SK-N-SH (cell line): ENCODE results near the gene SNCA. TPM values are rescaled to one million over a fixed set of nuclear protein-coding genes. Genes with fewer than 3 reads are reported as not detected.

Source experiments
- CTCF ChIA-PET: fragments of 300-600, 350-600 bp; formaldehyde crosslinking; extraction: SDS; loops from one replicate; lab custom pipeline; 2021; lab: Yijun Ruan, JAX
- POLR2A ChIA-PET: fragments of 350-600 bp; sonication (Branson Sonifier 250); formaldehyde crosslinking; extraction: SDS; loops from one replicate; lab custom pipeline; 2020; ENCODE audit warnings: antibody characterized with exemption, inconsistent platforms; lab: Yijun Ruan, JAX
- DNase-seq: peaks from one replicate; pipeline ENCODE4 v3.0.0; 2012
- H2AFZ ChIP-seq: fragments of 200-600 bp; sonication (generic); 2 replicates; pipeline ENCODE4 v1.8.1; 2016; ENCODE audit warnings: antibody characterized with exemption, mild to moderate bottlenecking, low read depth
- H3F3A ChIP-seq: fragments of 200-600 bp; sonication (generic); replicated peaks from 2 replicates; pipeline ENCODE3; 2016; ENCODE audit warnings: antibody characterized with exemption, mild to moderate bottlenecking; ENCODE audit not compliant: insufficient read depth
- H3K27ac ChIP-seq, 2 experiments: fragments of 200-500 bp in 1 of 2; fragments of 200-600 bp in 1 of 2; sonication (Bioruptor generic) in 1 of 2; sonication (generic), shearing (Covaris generic) in 1 of 2; 2 replicates each; pipeline versions ENCODE4 v1.5.1 to v1.6.1; 2014 to 2016; ENCODE audit warnings: low read depth in 2 of 2, inconsistent platforms in 1 of 2, low read length in 1 of 2, mild to moderate bottlenecking in 1 of 2, mixed read lengths in 1 of 2
- H3K27me3 ChIP-seq: fragments of 200-600 bp; sonication (generic), shearing (Covaris generic); 2 replicates; pipeline ENCODE4 v1.6.1; 2016; ENCODE audit warnings: mixed run types; ENCODE audit not compliant: insufficient read depth
- H3K36me3 ChIP-seq, 2 experiments: fragments of 200-500 bp in 1 of 2; fragments of 200-600 bp in 1 of 2; sonication (Bioruptor generic) in 1 of 2; sonication (generic) in 1 of 2; replicated peaks in 1 of 2; 2 replicates each; pipeline versions ENCODE3 to v1.5.1; 2014 to 2016; ENCODE audit warnings: low read length in 1 of 2, mild to moderate bottlenecking in 1 of 2; ENCODE audit not compliant: insufficient read depth in 2 of 2, control insufficient read depth in 1 of 2
- H3K4me1 ChIP-seq, 2 experiments: fragments of 200-500 bp in 1 of 2; fragments of 200-600 bp in 1 of 2; sonication (Bioruptor generic) in 1 of 2; sonication (generic), shearing (Covaris generic) in 1 of 2; 2 replicates each; pipeline versions ENCODE4 v1.5.1 to v1.6.1; 2014 to 2016; ENCODE audit warnings: low read depth in 1 of 2, low read length in 1 of 2, mixed run types in 1 of 2; ENCODE audit not compliant: insufficient read depth in 2 of 2, control insufficient read depth in 1 of 2
- H3K4me2 ChIP-seq: fragments of 200-600 bp; sonication (generic), shearing (Covaris generic); 2 replicates; pipeline ENCODE4 v1.6.1; 2017; ENCODE audit warnings: mixed run types
- H3K4me3 ChIP-seq, 2 experiments: fragments of 200-500 bp in 1 of 2; fragments of 200-600 bp in 1 of 2; sonication (Bioruptor generic) in 1 of 2; sonication (generic), shearing (Covaris generic) in 1 of 2; 2 replicates each; pipeline versions ENCODE4 v1.5.1 to v1.8.1; 2014 to 2016; ENCODE audit warnings: low read depth in 2 of 2, inconsistent platforms in 1 of 2, low read length in 1 of 2, mild to moderate bottlenecking in 1 of 2, mixed read lengths in 1 of 2, moderate library complexity in 1 of 2
- H3K79me2 ChIP-seq: fragments of 200-600 bp; sonication (generic); 2 replicates; pipeline ENCODE4 v1.8.1; 2017; ENCODE audit warnings: mild to moderate bottlenecking; ENCODE audit not compliant: insufficient read depth
- H3K9ac ChIP-seq: fragments of 200-600 bp; sonication (generic); 2 replicates; pipeline ENCODE4 v1.6.1; 2017; ENCODE audit warnings: mixed run types
- H3K9me2 ChIP-seq: fragments of 200-600 bp; sonication (generic); 2 replicates; pipeline ENCODE4 v1.6.1; 2017; ENCODE audit warnings: mixed run types
- H3K9me3 ChIP-seq: fragments of 200-600 bp; sonication (generic); 2 replicates; pipeline ENCODE4 v1.6.1; 2017; ENCODE audit warnings: mixed run types, mild to moderate bottlenecking, moderate library complexity
- H4K20me1 ChIP-seq: fragments of 200-600 bp; sonication (generic); 2 replicates; pipeline ENCODE4 v1.6.1; 2017; ENCODE audit warnings: mild to moderate bottlenecking, mixed run types; ENCODE audit not compliant: insufficient read depth
- CHD2 ChIP-seq: fragments of 150-350 bp; IDR thresholded peaks from 2 replicates; pipeline ENCODE4 v1.6.1; 2018; ENCODE audit warnings: low read length; ENCODE audit not compliant: partially characterized antibody
- CTCF ChIP-seq: fragments of 200-600 bp; sonication (generic); IDR thresholded peaks from 2 replicates; pipeline ENCODE4 v1.6.1; 2017; ENCODE audit warnings: antibody characterized with exemption, mild to moderate bottlenecking, moderate library complexity
- EZH2phosphoT487 ChIP-seq: fragments of 200-600 bp; sonication (generic); IDR thresholded peaks from 2 replicates; pipeline ENCODE4 v1.6.1; 2017; ENCODE audit warnings: low read depth, mixed run types, mild to moderate bottlenecking, antibody characterized with exemption, moderate library complexity, borderline replicate concordance
- FOXJ3 ChIP-seq: sonication (generic); formaldehyde crosslinking; IDR thresholded peaks from 2 replicates; pipeline ENCODE4 v1.5.1; 2020; ENCODE audit warnings: mild to moderate bottlenecking, missing genetic modification reagents
- GABPA ChIP-seq: IDR thresholded peaks from 2 replicates; pipeline ENCODE4 v1.4.0; 2012; ENCODE audit warnings: low read depth, mild to moderate bottlenecking
- GATA2 ChIP-seq: sonication (generic); formaldehyde crosslinking; IDR thresholded peaks from 2 replicates; pipeline ENCODE4 v1.5.0; 2020; ENCODE audit warnings: mild to moderate bottlenecking, missing genetic modification reagents
- MAX ChIP-seq: IDR thresholded peaks from 2 replicates; pipeline ENCODE4 v1.4.0; 2012; ENCODE audit warnings: low read depth
- MXI1 ChIP-seq: IDR thresholded peaks from 2 replicates; pipeline ENCODE4 v1.6.1; 2012; ENCODE audit warnings: mild to moderate bottlenecking, low read depth, low read length, improper control_type of control experiment
- NFIC ChIP-seq: IDR thresholded peaks from 2 replicates; pipeline ENCODE4 v1.4.0; 2012; ENCODE audit warnings: borderline replicate concordance
- NRF1 ChIP-seq: IDR thresholded peaks from 2 replicates; pipeline ENCODE4 v1.6.1; 2012; ENCODE audit warnings: low read depth, mild to moderate bottlenecking, low read length
- RFX5 ChIP-seq: IDR thresholded peaks from 2 replicates; pipeline ENCODE4 v1.6.1; 2012; ENCODE audit warnings: mild to moderate bottlenecking, improper control_type of control experiment, low read length
- RXRA ChIP-seq: IDR thresholded peaks from 2 replicates; pipeline ENCODE4 v1.4.0; 2012; ENCODE audit warnings: low read depth, mild to moderate bottlenecking, borderline replicate concordance
- SMC3 ChIP-seq: IDR thresholded peaks from 2 replicates; pipeline ENCODE4 v1.6.1; 2012; ENCODE audit warnings: low read depth, low read length, improper control_type of control experiment
- TAF1 ChIP-seq: IDR thresholded peaks from 2 replicates; pipeline ENCODE4 v1.6.1; 2012; ENCODE audit warnings: low read depth, mild to moderate bottlenecking, low read length, moderate library complexity, borderline replicate concordance
- YY1 ChIP-seq: IDR thresholded peaks from 2 replicates; pipeline ENCODE4 v1.4.0; 2012; ENCODE audit warnings: low read depth, mild to moderate bottlenecking
- ZBTB33 ChIP-seq: IDR thresholded peaks from 2 replicates; pipeline ENCODE4 v1.4.0; 2012; ENCODE audit warnings: low read depth, borderline replicate concordance
- WGBS: methylation state at CpG from one replicate; pipeline ENCODE4 v1.1.6; 2017; ENCODE audit warnings: low lambda C conversion rate; 5-methylcytosine and 5-hydroxymethylcytosine counted together
- polyA plus RNA-seq, 3 experiments: library from polyadenylated mRNA; depleted of rRNA; stranded (reverse); fragments of >200 nt; gene quantifications; 2 replicates each; pipeline ENCODE4 v1.2.3, GENCODE V29; 2012
- TF ChIP-seq, protein P1 (sequence below): IDR thresholded peaks from 2 replicates; pipeline ENCODE4 v1.6.1; 2012; ENCODE audit warnings: mild to moderate bottlenecking, low read depth, low read length, moderate library complexity
- TF ChIP-seq, protein P2 (sequence below): IDR thresholded peaks from 2 replicates; pipeline ENCODE4; 2012
- TF ChIP-seq, protein P3 (sequence below): fragments of 150-350 bp; IDR thresholded peaks from 2 replicates; pipeline ENCODE4 v1.6.1; 2016; ENCODE audit warnings: mild to moderate bottlenecking, low read depth, low read length

SNCA gene
- polyA plus RNA-seq, 1 of the 3 experiments (the other 2 are of a cell fraction), result 12.9 TPM

DNA sequence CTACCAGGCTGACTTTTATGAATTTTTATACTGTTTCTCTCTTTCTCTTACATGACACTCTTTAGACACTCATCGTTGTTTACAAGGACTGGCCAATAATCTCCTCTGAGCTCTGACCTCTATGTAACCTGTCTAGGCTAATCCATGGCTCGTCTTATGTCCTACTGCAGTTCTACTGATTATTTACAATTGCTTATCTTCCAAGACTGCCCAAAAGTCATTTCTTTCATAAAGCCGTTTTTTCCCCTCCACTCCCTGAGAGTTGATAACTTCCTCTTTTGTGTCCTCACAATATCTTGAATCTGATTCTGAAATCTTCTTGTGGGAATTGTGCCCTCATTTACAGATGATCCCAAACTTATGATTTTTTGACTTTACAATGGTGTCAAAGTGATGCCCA is 18.3 kb upstream of the SNCA start:
- Histone ChIP-seq H3K4me3 (no peak overlapping the region), H3K27ac (no peak overlapping the region), H3K9ac (no peak overlapping the region), H4K20me1 (no peaks in the 10 kb centered on the region), H3K9me2 (no peaks in the 10 kb centered on the region), H3K79me2 (no peaks in the 10 kb centered on the region), H3K4me2 (no peak overlapping the region), H3K4me1 (no peaks in the 10 kb centered on the region), H3F3A (no peaks in the 10 kb centered on the region), H3K9me3 (no peaks in the 10 kb centered on the region), H3K36me3 (no peaks in the 10 kb centered on the region), H2AFZ (no peak overlapping the region), H3K27me3 (no peaks in the 10 kb centered on the region)
- DNase-seq, result no peak
- CTCF ChIA-PET, result interaction anchor here (1.1 to 1.4 kb wide), 3 partner anchors 13 to 214 kb away, joined by 3 to 4 read pairs (median 4); no protein-coding TSS in a partner anchor
- TF ChIP-seq EZH2phosphoT487 (no peak), CHD2 (no peak), YY1 (no peak), NRF1 (no peak), MXI1 (no peak), GABPA (no peak), RXRA (no peak), RFX5 (no peak), ZBTB33 (no peak), SMC3 (no peak), CTCF (no peak), GATA2 (no peak), MAX (no peak), FOXJ3 (CRISPR knock-in tag) (no peak), TAF1 (no peak), NFIC (no peak)
- TF ChIP-seq, protein P1, sequence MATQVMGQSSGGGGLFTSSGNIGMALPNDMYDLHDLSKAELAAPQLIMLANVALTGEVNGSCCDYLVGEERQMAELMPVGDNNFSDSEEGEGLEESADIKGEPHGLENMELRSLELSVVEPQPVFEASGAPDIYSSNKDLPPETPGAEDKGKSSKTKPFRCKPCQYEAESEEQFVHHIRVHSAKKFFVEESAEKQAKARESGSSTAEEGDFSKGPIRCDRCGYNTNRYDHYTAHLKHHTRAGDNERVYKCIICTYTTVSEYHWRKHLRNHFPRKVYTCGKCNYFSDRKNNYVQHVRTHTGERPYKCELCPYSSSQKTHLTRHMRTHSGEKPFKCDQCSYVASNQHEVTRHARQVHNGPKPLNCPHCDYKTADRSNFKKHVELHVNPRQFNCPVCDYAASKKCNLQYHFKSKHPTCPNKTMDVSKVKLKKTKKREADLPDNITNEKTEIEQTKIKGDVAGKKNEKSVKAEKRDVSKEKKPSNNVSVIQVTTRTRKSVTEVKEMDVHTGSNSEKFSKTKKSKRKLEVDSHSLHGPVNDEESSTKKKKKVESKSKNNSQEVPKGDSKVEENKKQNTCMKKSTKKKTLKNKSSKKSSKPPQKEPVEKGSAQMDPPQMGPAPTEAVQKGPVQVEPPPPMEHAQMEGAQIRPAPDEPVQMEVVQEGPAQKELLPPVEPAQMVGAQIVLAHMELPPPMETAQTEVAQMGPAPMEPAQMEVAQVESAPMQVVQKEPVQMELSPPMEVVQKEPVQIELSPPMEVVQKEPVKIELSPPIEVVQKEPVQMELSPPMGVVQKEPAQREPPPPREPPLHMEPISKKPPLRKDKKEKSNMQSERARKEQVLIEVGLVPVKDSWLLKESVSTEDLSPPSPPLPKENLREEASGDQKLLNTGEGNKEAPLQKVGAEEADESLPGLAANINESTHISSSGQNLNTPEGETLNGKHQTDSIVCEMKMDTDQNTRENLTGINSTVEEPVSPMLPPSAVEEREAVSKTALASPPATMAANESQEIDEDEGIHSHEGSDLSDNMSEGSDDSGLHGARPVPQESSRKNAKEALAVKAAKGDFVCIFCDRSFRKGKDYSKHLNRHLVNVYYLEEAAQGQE, result no peak
- TF ChIP-seq, protein P2, sequence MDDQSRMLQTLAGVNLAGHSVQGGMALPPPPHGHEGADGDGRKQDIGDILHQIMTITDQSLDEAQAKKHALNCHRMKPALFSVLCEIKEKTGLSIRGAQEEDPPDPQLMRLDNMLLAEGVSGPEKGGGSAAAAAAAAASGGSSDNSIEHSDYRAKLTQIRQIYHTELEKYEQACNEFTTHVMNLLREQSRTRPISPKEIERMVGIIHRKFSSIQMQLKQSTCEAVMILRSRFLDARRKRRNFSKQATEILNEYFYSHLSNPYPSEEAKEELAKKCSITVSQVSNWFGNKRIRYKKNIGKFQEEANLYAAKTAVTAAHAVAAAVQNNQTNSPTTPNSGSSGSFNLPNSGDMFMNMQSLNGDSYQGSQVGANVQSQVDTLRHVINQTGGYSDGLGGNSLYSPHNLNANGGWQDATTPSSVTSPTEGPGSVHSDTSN, result no peak
- TF ChIP-seq, protein P3, sequence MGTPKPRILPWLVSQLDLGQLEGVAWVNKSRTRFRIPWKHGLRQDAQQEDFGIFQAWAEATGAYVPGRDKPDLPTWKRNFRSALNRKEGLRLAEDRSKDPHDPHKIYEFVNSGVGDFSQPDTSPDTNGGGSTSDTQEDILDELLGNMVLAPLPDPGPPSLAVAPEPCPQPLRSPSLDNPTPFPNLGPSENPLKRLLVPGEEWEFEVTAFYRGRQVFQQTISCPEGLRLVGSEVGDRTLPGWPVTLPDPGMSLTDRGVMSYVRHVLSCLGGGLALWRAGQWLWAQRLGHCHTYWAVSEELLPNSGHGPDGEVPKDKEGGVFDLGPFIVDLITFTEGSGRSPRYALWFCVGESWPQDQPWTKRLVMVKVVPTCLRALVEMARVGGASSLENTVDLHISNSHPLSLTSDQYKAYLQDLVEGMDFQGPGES, result no peak
- POLR2A ChIA-PET, result no interaction called here
- 52% methylated on average over 3 of the region's 3 CpGs for WGBS
